A549 (cell line): ENCODE results near the gene MARF1.

Experiments used
- CTCF ChIP-seq: fragments of >200 bp; sonication (Bioruptor Twin); formaldehyde crosslinking; IDR thresholded peaks from 3 replicates; pipeline ENCODE4 v1.5.1; 2016
- EP300 ChIP-seq, 2 experiments: fragments of >200 bp; sonication (Bioruptor Twin); formaldehyde crosslinking; IDR thresholded peaks; 2 replicates in 1 of 2; 3 replicates in 1 of 2; pipeline ENCODE4 v1.6.1; 2016 to 2017
- MAFK ChIP-seq: fragments of 450-650 bp; IDR thresholded peaks from 2 replicates; pipeline ENCODE4 v1.6.1; 2014; ENCODE audit not compliant: partially characterized antibody
- POLR2A ChIP-seq: IDR thresholded peaks from 2 replicates; pipeline ENCODE4 v1.6.1; 2012; ENCODE audit warnings: mild to moderate bottlenecking, low read length
- RCOR1 ChIP-seq: fragments of 150-350 bp; IDR thresholded peaks from 2 replicates; pipeline ENCODE4 v1.6.1; 2014; ENCODE audit warnings: antibody characterized with exemption, low read length, low read depth
- SMC3 ChIP-seq: fragments of >200 bp; sonication (Bioruptor Twin); formaldehyde crosslinking; IDR thresholded peaks from 3 replicates; pipeline ENCODE4 v1.6.1; 2018; ENCODE audit warnings: inconsistent platforms

GRCh38 chr16:15553313-15554088 lies 89.5 kb downstream of the MARF1 start:
- TF ChIP-seq POLR2A (no peak), CTCF (no peak), RCOR1 (no peak), EP300 (IDR thresholded peaks at IDR 0.05) (no peak), SMC3 (no peak), MAFK (no peak)
